Fibroblast of lung (primary cell): Measurements from ENCODE around the gene ITPKB.

ENCODE experiments used
- CTCF ChIP-seq, 2 donors: IDR thresholded peaks in 1 of 2; conservative IDR thresholded peaks in 1 of 2; 1 replicate in 1 of 2; 2 replicates in 1 of 2; pipeline ENCODE4 v1.5.1; 2011 to 2012; ENCODE audit warnings: low read length in 2 of 2, control low read depth in 1 of 2, inconsistent platforms in 1 of 2, low read depth in 1 of 2, mild to moderate bottlenecking in 1 of 2
- EZH2 ChIP-seq: IDR thresholded peaks from 2 replicates; pipeline ENCODE4 v1.5.1; 2012; ENCODE audit warnings: low read length, control low read depth, mild to moderate bottlenecking; ENCODE audit errors: missing control alignments

- TF ChIP-seq CTCF (conservative IDR thresholded peaks at IDR 0.05 in 1 of 2, IDR thresholded peaks at IDR 0.05 in 1 of 2; ENCODE audit: low read depth in 1 of 2, low read length in 2 of 2) = no peak
- no peak for TF ChIP-seq EZH2
Measured at GRCh38 chr1:226629210-226629895, 109.7 kb downstream of the ITPKB start.
